ENCODE data around the gene TENM3.

DNA sequence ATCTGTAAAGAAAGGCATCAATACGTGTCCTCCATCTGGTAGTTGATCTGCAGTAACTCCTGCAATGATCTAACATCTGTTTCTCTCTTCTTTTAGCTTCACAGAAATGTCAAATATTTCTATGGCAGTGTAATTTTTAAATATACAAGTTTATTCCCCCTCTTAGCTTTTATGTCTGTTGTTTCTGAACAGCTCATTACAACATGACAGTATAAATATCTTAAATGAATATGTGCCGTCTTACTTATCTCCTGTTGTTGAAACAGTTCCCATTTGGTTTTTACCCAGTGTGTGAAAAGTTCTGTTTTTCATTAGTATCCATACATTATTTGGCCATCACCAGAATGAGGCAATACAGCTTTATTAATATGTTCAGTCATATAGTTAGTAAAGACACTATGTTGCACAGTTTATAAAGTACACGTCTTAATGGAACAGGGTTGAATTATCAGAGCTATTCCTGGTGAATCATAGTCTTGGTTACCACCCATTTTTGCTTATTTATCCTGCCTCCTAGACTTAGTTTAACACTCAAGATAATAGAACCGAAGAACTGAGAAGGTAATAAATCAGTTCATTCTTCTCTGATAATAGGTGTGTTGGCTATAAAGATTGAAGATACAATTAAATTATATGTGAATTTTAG is 321.6 kb downstream of the TENM3 start:
- TF ChIP-seq EZH2 (IDR thresholded peaks at IDR 0.05) (no peak), POLR2AphosphoS5 (IDR thresholded peaks at IDR 0.05; ENCODE audit: borderline replicate concordance, low read depth, low read length) (no peak), FOXP2 (optimal IDR thresholded peaks at IDR 0.05; ENCODE audit: control extremely low read depth, extremely low read length, insufficient read depth) (no peak)
